Stimulated activated CD4-positive, alpha-beta T cell treated with anti-CD3 and anti-CD28 coated beads, TNF-alpha, amount 100 ng/mL, for 24 hours (primary cell): ENCODE data around the gene CDX2.

Experiments
- DNase-seq, 3 experiments: peaks; one replicate each; pipeline ENCODE4 v3.0.0-alpha.2; 2020; ENCODE audit warnings: low read depth in 3 of 3

The CDX2 gene

DNA sequence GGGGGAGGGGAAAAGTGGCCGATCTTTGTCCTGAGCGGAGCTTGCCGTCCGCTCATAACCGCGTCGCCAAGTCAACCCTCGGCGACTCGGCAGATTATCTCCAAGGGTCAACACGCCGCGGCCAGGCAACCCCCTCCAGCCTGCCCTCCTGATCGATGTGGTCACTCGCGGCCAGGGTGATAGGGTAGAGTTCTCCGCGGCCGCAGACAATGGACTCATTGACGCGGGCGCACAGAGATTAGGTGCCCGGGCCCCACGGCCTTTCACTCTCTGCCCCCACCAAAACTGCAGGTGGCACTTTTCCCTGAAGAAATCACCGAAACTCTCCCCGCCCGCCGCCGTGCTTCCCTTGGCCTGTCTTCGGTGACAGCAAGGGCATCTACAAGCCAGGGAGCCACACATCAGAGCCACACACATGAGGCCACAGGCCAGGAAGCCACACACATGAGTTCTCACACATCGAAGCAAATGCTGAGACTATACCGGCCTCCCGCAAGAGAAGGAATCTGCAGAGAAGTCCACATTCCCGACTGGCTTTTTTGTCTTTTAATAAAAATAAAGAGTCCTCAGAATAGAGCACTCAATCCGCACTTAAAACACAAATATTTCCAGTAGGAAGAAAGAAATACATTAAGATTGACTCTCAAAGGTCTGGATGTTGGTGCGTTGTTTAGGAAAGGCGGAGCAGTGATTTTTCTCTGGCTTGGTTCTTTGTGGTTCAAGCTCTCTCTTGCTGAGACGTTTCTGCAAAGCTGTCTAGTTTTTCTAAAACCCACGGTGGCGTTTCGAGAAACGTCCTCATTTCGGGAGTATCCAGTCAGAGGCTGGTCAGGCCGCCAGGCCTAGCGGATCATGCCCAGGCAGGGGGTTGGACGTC, 50.8 kb downstream of the CDX2 start:
- no peak for DNase-seq

DNA sequence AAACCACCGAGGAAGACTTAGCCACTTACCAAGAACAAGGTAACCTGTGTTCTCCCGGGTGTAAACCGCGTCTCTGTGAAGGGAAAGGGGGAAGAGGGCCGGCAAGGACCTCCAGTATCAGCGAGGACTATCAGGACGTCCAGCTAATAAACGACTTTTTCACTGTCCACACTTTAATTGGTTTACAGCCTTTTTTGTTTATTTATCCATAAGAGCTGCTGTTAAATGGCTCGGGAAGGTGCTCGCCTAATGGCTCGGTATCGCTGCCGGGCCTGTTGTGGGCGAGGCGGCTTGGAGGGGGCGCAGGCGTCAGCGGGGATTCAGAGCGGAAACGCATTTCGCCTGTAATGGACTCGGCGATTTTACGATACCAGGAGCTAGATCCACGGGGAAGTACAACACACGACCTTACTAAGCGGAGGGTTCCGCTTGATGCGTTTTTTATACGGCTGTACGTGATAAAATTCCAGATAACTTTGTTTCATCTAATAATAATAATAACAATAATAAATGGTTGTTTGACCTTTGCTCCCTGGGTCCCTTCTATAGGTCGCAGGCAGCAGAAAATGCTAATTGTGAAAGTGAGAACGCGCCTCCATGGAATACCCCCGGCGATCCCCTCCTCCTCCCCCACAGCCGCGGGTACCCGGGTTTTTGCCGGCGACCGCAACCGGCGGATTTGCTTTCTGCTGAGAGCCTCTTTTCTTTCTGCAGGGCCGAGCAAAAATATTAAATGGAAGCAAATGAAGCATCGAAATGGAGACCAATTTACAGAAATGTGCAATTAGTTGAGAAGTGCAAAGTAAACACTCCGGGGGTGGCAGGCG, 51.8 kb downstream of the CDX2 start:
- DNase-seq: no peak

- DNase-seq: no peak
Measured at GRCh38 chr13:27915301-27916207, 53.6 kb downstream of the CDX2 start.

DNA sequence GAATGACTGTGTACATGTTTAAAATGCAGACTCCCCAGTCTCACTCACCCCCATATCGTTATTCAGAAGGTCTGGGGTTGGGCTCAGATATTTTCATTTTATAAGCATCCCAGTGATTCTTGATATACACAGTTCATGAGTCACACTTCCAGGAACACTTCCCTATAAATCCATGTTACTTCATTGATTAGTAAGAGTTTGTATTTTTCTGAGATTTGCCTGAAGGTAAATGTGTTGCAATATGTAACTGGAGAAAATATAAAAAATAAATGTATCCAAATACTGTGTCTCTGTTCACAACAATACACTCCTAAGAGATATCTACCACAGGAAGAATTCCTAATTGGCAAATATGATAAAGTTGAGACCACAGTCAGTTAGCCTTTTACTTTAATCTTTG, 56.0 kb downstream of the CDX2 start:
- no peak for DNase-seq

DNA sequence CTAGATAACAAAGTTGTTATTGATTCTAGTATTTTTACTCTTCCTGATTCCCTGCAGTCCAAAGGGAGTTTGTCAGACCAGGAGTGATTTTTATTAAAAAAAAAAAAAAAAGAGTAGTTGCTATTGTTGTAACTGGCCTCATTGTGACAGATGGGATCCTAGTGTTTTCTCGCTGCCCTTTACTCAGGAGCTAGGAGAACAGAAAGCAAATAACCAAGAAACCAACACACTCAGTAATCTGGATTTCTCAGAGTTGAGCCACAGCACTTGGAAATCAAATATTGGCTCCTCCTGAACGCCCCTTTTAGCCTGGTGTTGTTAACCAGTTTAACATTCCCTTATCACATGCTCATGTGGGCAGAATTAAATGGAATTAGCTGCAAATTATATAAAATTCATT, 57.6 kb downstream of the CDX2 start:
- DNase-seq: no peak
